ENCODE results near the gene LRP2.
"Not testable (repeated sequence)": the region's sequence is repeated elsewhere in the genome, so short reads cannot be mapped to it uniquely, and the experiment has no call there.

The LRP2 gene

GRCh38 chr2:169285531-169286235 is 76.7 kb downstream of the LRP2 start:
- Histone ChIP-seq H3K27me3 (replicated peaks in 2 of 5; ENCODE audit: control insufficient read depth in 4 of 5, insufficient read depth in 5 of 5, low read length in 4 of 5) (no peaks in the 10 kb centered on the region), H3K36me3 (ENCODE audit: control insufficient read depth in 4 of 4, insufficient read depth in 4 of 4, low read length in 3 of 4) (no peaks in the 10 kb centered on the region), H3K27ac (ENCODE audit: insufficient read depth in 1 of 2, low read depth in 1 of 2, low read length in 2 of 2, poor library complexity in 1 of 2, severe bottlenecking in 2 of 2) (no peak overlapping the region), H3K9me3 (ENCODE audit: control extremely low read depth in 1 of 5, control insufficient read depth in 4 of 5, insufficient read depth in 2 of 5, low read depth in 1 of 5, low read length in 4 of 5) (no peaks in the 10 kb centered on the region), H3K4me1 (ENCODE audit: control extremely low read depth in 1 of 4, control insufficient read depth in 4 of 4, insufficient read depth in 4 of 4, low read length in 3 of 4) (no peaks in the 10 kb centered on the region), H3K4me3 (ENCODE audit: control insufficient read depth in 1 of 7, extremely low read depth in 1 of 7, insufficient read depth in 4 of 7, low read depth in 2 of 7, low read length in 6 of 7) (no peak overlapping the region)
- ChIA-PET POLR2A (no interaction called here), CTCF (interaction anchor here (0.7 kb wide), 1 partner anchor 9 kb away, joined by 5 read pairs; no protein-coding TSS in a partner anchor)
- DNase-seq = no peak
- WGBS (ENCODE audit: insufficient coverage) = 85% methylated on average over 4 of the region's 5 CpGs

- Histone ChIP-seq H3K27ac (ENCODE audit: insufficient read depth in 1 of 2, low read depth in 1 of 2, low read length in 2 of 2, poor library complexity in 1 of 2, severe bottlenecking in 2 of 2) (no peak overlapping the region), H3K4me1 (ENCODE audit: control extremely low read depth in 1 of 4, control insufficient read depth in 4 of 4, insufficient read depth in 4 of 4, low read length in 3 of 4) (peaks cover 0 to 6% (median 0%) of the 10 kb centered on the region in 4 experiments), H3K36me3 (ENCODE audit: control insufficient read depth in 4 of 4, insufficient read depth in 4 of 4, low read length in 3 of 4) (no peaks in the 10 kb centered on the region), H3K27me3 (replicated peaks in 2 of 5; ENCODE audit: control insufficient read depth in 4 of 5, insufficient read depth in 5 of 5, low read length in 4 of 5) (no peaks in the 10 kb centered on the region), H3K4me3 (ENCODE audit: control insufficient read depth in 1 of 7, extremely low read depth in 1 of 7, insufficient read depth in 4 of 7, low read depth in 2 of 7, low read length in 6 of 7) (no peak overlapping the region), H3K9me3 (ENCODE audit: control extremely low read depth in 1 of 5, control insufficient read depth in 4 of 5, insufficient read depth in 2 of 5, low read depth in 1 of 5, low read length in 4 of 5) (no peaks in the 10 kb centered on the region)
- CTCF ChIA-PET = interaction anchor here (0.8 kb wide), 1 partner anchor 9 kb away, joined by 3 read pairs; no protein-coding TSS in a partner anchor
- WGBS (ENCODE audit: insufficient coverage) = 97% methylated on average over 3 of the region's 4 CpGs
- POLR2A ChIA-PET = no interaction called here
- DNase-seq = no peak
Measured at GRCh38 chr2:169280502-169280901, 81.8 kb downstream of the LRP2 start.

- WGBS (ENCODE audit: insufficient coverage) = 36% methylated on average over 5 of the region's 7 CpGs
- peak; percentile 38 to 65 (median 59) for DNase-seq
- POLR2A ChIA-PET = no interaction called here
- no peaks in the 10 kb centered on the region for H3K9me3 ChIP-seq (ENCODE audit: control extremely low read depth in 1 of 5, control insufficient read depth in 4 of 5, insufficient read depth in 2 of 5, low read depth in 1 of 5, low read length in 4 of 5)
- H3K27me3 ChIP-seq (replicated peaks in 2 of 5; ENCODE audit: control insufficient read depth in 4 of 5, insufficient read depth in 5 of 5, low read length in 4 of 5) = no peaks in the 10 kb centered on the region
- CTCF ChIA-PET = interaction anchor here (0.6 to 3.6 kb wide), 8 partner anchors 10 to 1177 kb away, joined by 3 to 20 read pairs (median 5); no protein-coding TSS in a partner anchor
- H3K4me1 ChIP-seq (ENCODE audit: control extremely low read depth in 1 of 4, control insufficient read depth in 4 of 4, insufficient read depth in 4 of 4, low read length in 3 of 4) = peaks cover 0 to 6% (median 0%) of the 10 kb centered on the region in 4 experiments
- H3K36me3 ChIP-seq (ENCODE audit: control insufficient read depth in 4 of 4, insufficient read depth in 4 of 4, low read length in 3 of 4) = no peaks in the 10 kb centered on the region
- H3K27ac ChIP-seq (ENCODE audit: insufficient read depth in 1 of 2, low read depth in 1 of 2, low read length in 2 of 2, poor library complexity in 1 of 2, severe bottlenecking in 2 of 2) = no peak overlapping the region
- H3K4me3 ChIP-seq (ENCODE audit: control insufficient read depth in 1 of 7, extremely low read depth in 1 of 7, insufficient read depth in 4 of 7, low read depth in 2 of 7, low read length in 6 of 7) = no peak overlapping the region
Measured at GRCh38 chr2:169275696-169276444, 86.5 kb downstream of the LRP2 start.

GRCh38 chr2:169272010-169272409 is 90.3 kb downstream of the LRP2 start:
- Histone ChIP-seq H3K36me3 (ENCODE audit: control insufficient read depth in 4 of 4, insufficient read depth in 4 of 4, low read length in 3 of 4) (no peaks in the 10 kb centered on the region), H3K27me3 (replicated peaks in 2 of 5; ENCODE audit: control insufficient read depth in 4 of 5, insufficient read depth in 5 of 5, low read length in 4 of 5) (no peaks in the 10 kb centered on the region), H3K9me3 (ENCODE audit: control extremely low read depth in 1 of 5, control insufficient read depth in 4 of 5, insufficient read depth in 2 of 5, low read depth in 1 of 5, low read length in 4 of 5) (no peaks in the 10 kb centered on the region), H3K4me3 (ENCODE audit: control insufficient read depth in 1 of 7, extremely low read depth in 1 of 7, insufficient read depth in 4 of 7, low read depth in 2 of 7, low read length in 6 of 7) (no peak overlapping the region), H3K4me1 (ENCODE audit: control extremely low read depth in 1 of 4, control insufficient read depth in 4 of 4, insufficient read depth in 4 of 4, low read length in 3 of 4) (peaks cover 0 to 6% (median 0%) of the 10 kb centered on the region in 4 experiments), H3K27ac (ENCODE audit: insufficient read depth in 1 of 2, low read depth in 1 of 2, low read length in 2 of 2, poor library complexity in 1 of 2, severe bottlenecking in 2 of 2) (no peak overlapping the region)
- 74% methylated on average over 4 of the region's 4 CpGs for WGBS (ENCODE audit: insufficient coverage)
- ChIA-PET CTCF (no interaction called here), POLR2A (no interaction called here)
- DNase-seq = peak in 2 of 3 donors; percentile 64 to 74

- POLR2A ChIA-PET; H3K27ac ChIP-seq (ENCODE audit: insufficient read depth in 1 of 2, low read depth in 1 of 2, low read length in 2 of 2, poor library complexity in 1 of 2, severe bottlenecking in 2 of 2); H3K27me3 ChIP-seq (replicated peaks in 2 of 5; ENCODE audit: control insufficient read depth in 4 of 5, insufficient read depth in 5 of 5, low read length in 4 of 5); H3K9me3 ChIP-seq (ENCODE audit: control extremely low read depth in 1 of 5, control insufficient read depth in 4 of 5, insufficient read depth in 2 of 5, low read depth in 1 of 5, low read length in 4 of 5); CTCF ChIA-PET; H3K4me3 ChIP-seq (ENCODE audit: control insufficient read depth in 1 of 7, extremely low read depth in 1 of 7, insufficient read depth in 4 of 7, low read depth in 2 of 7, low read length in 6 of 7); H3K4me1 ChIP-seq (ENCODE audit: control extremely low read depth in 1 of 4, control insufficient read depth in 4 of 4, insufficient read depth in 4 of 4, low read length in 3 of 4); H3K36me3 ChIP-seq (ENCODE audit: control insufficient read depth in 4 of 4, insufficient read depth in 4 of 4, low read length in 3 of 4); DNase-seq: not testable (repeated sequence)
- no CpG with 5 or more reads among the region's 6 CpGs for WGBS (ENCODE audit: insufficient coverage)
Measured at GRCh38 chr2:169270574-169270973, 91.8 kb downstream of the LRP2 start.

- no peaks in the 10 kb centered on the region for H3K9me3 ChIP-seq (ENCODE audit: control extremely low read depth in 1 of 5, control insufficient read depth in 4 of 5, insufficient read depth in 2 of 5, low read depth in 1 of 5, low read length in 4 of 5)
- WGBS (ENCODE audit: insufficient coverage) = 30% methylated on average over 1 of the region's 1 CpG
- CTCF ChIA-PET = interaction anchor here (0.9 to 2.4 kb wide), 4 partner anchors 9 to 155 kb away, joined by 3 to 8 read pairs (median 4); no protein-coding TSS in a partner anchor
- peak overlapping the region in 1 of 2 experiments; percentile 29 for H3K27ac ChIP-seq (ENCODE audit: insufficient read depth in 1 of 2, low read depth in 1 of 2, low read length in 2 of 2, poor library complexity in 1 of 2, severe bottlenecking in 2 of 2)
- peak overlapping the region in 1 of 7 experiments; percentile 15 for H3K4me3 ChIP-seq (ENCODE audit: control insufficient read depth in 1 of 7, extremely low read depth in 1 of 7, insufficient read depth in 4 of 7, low read depth in 2 of 7, low read length in 6 of 7)
- no peaks in the 10 kb centered on the region for H3K36me3 ChIP-seq (ENCODE audit: control insufficient read depth in 4 of 4, insufficient read depth in 4 of 4, low read length in 3 of 4)
- peak in 2 of 3 donors; percentile 59 to 69 for DNase-seq
- peaks cover 0 to 21% (median 8%) of the 10 kb centered on the region in 4 experiments for H3K4me1 ChIP-seq (ENCODE audit: control extremely low read depth in 1 of 4, control insufficient read depth in 4 of 4, insufficient read depth in 4 of 4, low read length in 3 of 4)
- H3K27me3 ChIP-seq (replicated peaks in 2 of 5; ENCODE audit: control insufficient read depth in 4 of 5, insufficient read depth in 5 of 5, low read length in 4 of 5) = no peaks in the 10 kb centered on the region
- POLR2A ChIA-PET = interaction anchor here (0.9 kb wide), 1 partner anchor 64 kb away, joined by 3 read pairs; no protein-coding TSS in a partner anchor
Measured at GRCh38 chr2:169265591-169265990, 96.7 kb downstream of the LRP2 start.

Data from common myeloid progenitor, CD34-positive (primary cell).